Suppressor macrophage treated with lipopolysaccharide for 4 hours (primary cell): ENCODE data around the gene RPS3.
"Not testable (repeated sequence)": the region's sequence is repeated elsewhere in the genome, so short reads cannot be mapped to it uniquely, and the experiment has no call there.

Source experiments
- DNase-seq: peaks from one replicate; pipeline ENCODE4 v3.0.0-alpha.2; 2020

Gene RPS3

DNA sequence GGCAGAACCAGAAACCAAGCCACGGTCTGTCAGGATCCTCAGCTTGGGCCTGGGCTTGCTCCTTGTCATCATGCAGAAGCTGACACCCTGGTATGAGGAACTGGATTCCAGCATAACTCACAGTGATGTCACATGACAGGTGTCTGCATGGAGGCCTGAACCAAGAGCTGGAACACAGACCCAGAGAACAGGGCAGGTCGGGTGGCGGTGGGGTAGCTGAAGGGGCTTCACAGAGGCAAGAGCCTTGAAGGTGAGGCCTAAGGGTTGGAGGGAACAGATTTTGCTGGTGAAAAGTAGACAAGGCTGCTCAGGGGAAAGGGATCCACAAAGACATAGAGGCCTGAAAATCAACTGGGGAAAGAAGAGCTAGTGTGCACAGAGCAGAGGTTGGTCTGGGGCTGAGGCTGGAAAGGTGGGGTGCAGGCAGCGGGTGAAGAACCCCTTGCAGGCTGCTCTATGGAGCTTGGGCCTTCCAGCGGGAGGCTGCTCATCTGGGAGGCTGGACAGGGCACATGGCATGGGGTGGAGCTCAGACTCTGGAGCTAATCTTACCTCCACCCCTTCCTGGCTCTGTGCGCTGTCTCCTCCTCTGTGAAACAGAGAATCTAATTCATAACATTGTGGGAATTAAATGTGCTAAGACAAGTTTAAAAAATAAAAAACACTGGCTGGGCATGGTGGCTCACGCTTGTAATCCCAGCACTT, 18.4 kb upstream of the RPS3 start:
- DNase-seq, result peak; percentile 68

DNA sequence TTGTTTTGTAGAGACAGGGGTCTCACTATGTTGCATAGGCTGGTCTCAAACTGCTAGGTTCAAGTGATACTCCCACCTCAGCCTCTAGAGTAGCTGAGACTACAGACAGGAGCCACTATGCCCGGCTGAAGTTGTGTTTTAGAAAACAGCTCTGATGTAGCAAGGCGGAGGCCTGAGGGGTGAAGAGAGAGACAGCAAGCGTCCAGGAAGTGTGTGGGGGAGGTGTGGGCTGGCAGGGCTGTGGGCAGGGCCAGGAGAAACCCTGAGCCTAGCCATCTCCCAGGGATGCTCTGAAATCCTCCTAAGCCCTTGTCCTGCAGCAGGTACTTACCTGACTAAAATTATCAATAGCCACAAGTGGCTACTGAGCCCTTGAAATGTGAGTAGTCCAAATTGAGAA, 16.1 kb upstream of the RPS3 start:
- peak; percentile 30 for DNase-seq

DNA sequence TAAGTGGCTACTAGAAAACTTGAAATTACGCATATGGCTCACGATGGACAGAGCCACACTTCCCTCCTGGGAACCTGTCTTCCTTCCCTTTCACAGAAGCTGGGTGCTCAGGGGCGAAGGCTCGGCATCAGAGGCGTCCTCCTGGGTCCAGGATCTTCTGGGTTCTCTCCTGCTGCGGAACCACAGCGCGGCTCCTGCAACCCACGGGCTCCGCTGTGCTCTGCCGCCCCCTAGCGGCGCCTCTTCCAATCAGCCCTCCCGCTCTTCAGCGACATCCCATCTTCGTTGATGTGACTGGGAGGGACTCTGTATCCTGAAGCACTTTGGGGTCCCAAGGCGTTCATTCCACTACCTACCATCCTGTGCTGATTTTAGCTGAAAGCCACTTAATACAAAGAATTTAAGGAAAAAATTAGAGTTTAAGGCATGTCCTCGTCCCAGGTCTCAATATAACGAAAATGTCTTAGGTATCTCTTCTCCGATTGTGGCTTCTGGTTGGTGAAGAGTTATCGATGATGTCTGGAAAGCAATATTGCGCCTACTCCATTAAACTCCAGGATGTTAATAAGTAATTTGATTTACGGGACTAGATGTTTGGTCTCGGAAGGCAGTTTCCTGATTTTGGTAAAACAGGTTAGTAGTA, 14.8 kb upstream of the RPS3 start:
- peak; percentile 90 for DNase-seq

DNA sequence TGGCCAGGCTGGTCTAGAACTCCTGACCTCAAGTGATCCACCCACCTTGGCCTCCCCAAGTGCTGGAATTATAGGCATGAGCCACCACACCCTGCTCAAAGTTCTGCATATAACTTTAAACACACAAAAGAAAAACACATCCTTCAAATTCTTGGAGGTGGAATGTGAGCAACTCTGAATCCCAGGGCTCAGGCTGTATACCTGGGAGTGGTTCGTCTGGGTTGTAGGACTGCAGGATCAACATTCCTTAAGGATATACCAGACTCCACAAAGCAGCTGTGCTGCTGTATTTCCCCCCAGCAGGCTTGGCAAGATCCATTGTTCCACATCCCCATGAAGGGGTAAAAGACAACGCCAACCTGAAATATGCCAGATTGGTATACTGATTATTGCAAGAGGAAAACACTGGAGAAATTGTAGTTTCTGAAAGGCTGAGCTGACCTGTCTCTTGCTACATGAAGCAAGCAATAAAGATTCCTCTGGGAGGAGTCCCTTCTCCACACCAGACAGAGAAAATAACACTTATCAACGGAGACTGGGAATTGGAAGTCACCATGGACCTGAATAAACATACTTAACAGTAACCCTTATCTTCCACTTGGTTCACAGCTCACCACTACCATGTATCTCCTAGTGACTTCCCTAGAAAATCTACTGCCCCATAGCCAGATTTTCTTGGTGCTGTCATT, 12.2 kb upstream of the RPS3 start:
- DNase-seq, result no peak

DNA sequence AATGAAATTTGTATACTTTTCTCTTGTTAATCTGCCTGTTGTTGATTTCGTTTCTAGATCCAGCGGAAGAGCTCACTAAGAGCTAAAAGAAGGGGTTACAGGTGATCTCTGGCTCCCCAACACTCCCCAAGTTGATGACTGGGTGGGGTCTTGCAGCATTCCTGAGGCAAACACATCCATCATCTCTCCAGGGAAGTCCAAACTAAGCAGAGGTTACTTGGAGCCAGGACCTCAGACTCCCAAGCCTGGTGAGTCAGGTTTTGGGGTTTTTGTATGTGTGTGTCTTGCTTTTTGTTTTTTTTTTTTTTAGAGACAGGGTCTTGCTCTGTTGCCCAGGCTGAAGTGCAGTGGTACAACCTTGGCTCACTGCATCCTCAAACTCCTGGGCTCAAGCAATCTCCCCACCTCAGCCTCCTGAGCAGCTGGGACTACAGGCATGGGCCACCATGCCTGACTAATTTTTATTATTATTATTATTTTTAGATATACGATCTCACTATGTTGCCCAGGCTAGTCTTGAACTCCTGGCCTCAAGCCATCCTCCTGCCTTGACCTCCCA, 11.5 kb upstream of the RPS3 start:
- no peak for DNase-seq

DNA sequence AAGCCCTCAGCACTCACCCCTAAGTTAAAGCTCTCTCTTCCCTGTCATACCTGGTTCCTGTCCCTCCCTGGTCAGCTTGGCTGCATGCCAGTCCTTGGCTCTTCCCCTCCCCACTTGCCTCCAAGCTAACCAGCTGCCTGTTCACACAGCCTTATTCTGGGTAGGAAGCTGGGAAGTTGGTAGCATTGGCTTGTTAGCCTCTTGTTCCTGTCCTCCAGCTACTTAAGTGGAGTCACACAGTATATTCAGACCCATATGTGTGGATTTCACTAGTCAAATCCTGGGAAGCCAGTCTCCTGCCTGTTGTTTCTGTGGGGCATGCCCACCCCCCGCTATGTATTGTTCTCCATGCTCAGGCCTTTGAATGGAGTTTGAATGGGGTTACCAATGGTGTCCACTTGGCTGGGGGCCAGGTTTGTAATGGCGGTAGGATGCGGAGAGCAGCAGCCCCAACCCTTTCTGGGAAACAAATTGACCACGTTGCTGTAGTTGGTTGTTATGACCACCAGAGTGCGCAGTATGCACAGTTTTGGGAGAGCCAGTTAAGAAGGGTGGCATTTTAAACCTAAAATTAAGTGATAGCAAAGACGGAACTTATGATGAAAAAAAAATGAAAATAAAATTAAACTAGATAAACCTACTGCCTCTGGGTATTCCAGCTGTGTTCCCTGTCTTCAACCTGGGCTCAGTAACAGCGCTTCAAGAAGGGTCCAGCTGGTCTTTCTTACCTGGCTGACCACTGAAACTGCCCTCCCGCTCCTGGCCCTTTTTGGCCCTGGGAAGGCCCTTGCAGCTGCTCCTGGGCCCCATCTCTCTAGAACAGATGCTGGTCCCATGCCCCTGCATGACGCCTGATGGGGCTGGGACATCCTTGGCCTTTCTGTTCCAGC, 10.7 kb upstream of the RPS3 start:
- DNase-seq, result peak; percentile 83

DNA sequence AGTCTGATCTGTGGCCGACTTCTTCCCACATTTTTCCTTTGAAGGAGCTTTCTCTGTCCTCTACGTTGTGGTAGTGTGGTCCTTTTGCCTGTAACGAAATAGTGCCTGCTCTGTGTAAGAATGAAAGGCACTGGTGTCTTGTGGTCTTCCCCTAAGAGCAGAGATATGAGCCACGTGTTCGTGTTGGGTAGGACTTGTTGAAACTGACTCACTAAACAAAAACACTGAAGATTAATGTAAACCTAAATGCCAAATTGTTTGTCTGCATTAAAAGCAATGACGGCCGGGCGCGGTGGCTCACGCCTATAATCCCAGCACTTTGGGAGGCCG, 10.1 kb upstream of the RPS3 start:
- no peak for DNase-seq

DNA sequence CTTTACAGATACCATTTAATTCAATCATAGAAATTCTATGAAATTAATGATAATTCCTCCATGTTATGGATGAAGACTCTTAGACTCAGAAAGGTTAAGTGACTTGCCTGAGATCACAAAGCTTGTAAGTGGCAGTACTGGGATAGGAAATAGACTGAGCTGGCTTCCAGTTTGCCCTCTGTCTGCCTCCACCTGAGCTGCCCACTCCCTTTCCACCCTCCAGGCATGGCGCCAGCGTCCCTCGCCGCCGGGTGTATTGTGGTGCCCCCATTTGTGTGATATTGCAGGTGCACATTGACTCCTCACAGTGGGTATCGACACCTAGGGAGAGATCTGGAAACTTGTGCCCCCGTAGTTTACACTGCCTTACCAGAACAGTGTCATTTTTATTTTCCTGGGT, 9.4 kb upstream of the RPS3 start:
- DNase-seq, result no peak

DNA sequence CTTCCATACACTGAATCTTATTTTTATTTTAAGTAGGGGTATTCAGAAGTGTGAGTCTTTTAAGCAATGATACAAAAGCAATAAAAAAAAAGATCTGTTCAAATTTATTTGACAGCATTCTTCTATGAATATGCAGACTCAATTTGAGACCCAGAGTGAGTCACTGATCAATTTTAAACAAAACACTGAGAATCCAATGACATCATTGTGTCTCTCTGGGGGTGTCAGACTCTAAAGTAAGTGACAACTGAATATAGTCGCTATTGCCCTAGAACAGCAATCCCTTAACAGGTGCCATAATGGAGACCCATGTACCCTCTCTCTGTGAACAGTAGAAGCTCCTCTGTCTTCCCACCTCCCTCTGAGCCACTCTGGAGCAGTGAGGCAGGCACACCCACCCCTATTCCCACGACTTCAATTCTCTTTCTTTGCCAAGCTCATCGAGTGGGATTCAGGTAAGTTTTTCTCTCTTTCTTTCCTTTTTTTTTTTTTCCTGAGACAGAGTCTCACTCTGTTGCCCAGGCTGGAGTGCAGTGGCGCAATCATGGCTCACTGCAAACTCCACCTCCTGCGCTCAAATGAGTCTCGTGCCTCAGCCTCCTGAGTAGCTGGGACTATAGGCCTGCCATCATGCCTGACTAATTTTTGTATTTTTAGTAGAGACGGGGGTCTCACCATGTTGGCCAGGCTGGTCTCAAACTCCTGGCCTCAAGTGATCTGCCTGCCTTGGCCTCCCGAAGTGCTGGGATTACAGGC, 5.1 kb upstream of the RPS3 start:
- DNase-seq, result no peak

DNA sequence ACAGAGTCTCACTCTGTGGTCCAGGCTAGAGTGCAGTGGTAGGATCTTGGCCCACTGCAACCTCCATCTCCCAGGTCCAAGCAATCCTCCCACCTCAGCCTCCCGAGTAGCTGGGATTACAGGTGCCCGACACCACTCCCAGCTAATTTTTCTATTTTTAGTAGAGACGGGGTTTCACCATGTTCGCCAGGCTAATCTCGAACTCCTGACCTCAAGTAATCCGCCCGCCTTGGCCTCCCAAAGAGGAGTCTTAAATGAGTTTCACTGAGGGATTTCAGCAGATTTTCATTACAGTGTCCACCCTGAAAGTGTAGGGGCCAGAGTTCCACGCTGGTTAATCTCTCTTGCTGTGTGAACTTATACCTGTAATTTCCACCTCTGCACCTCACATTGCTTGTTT, 412 bp upstream of the RPS3 start:
- DNase-seq, result no peak

DNA sequence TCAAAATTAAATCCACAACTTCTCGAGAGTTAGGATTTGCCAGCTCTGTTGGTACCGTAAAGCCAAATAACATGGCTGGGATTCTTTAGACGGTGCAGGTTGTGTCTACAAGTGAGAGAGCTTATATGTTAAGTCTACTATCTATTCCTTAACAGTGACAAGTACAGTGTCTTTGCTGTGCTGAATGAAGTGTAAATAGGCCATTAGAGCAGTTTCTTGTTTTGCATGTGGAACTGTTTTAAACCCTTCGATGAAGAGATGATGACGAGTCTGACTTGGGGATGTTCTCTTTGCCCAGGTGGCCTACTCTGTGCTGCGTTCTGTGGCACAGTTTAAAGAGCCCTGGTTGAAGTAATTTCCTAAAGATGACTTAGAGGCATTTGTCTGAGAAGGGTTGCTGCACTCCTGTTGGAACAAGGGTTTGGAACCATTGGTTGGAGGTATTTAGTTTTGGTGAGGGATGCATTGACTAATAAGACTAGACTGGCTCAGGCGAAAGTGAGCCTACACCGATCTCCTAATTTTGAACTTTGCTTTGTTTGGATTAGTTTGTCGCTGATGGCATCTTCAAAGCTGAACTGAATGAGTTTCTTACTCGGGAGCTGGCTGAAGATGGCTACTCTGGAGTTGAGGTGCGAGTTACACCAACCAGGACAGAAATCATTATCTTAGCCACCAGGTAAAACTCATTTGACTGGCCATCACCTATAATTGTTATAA, 988 bp downstream of the RPS3 start:
- no peak for DNase-seq

DNA sequence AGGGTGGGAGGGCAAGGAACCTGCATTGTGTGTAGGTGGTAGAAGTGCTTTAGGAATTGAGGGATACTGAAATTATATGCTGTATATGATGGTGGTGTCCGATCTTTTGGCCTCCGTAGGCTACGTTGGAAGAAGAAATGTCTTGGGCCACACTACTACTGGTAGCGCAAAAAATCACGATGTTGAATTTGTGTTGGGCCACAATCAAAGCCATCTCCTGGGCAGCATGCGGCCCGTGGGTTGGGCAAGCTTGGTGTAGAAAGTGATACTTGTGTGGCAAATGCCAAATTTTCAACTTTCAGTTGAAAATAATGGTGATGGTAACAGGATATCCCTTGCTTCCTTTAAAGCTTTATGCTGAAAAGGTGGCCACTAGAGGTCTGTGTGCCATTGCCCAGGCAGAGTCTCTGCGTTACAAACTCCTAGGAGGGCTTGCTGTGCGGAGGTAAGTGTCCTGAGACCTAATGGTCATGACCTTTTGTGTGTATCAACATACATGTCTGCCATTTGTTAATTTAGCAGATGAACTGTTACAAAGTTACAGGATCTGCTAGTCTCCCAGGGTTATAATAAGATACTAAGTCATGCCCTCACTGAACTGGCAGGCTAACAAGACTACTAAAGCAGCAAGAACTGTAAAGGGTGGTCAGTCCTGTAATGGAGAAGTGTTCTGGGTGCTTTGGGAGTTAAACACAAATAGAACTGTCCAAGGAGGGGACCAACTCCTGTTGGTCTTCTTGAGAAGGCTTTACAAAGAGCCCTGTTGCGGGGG, 2.9 kb downstream of the RPS3 start:
- DNase-seq, result no peak

DNA sequence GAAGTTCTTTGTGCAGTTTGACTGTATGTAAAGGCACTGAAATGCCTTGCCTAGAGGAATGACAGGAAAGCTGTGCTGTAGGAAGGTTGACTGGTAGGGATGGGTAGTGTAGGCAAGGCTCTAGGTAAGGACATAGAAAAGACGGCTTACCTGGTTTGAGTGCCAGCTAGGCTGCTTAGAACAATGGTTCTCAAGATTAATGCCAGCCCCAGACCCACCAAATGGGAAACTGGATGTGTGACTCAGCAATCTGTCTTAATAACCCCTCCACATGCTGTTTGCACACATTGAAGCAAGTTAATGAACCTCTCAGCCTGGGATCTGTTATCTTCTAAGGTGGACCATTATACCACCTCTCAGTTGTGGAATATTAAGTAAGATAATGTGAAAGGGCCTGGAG, 3.7 kb downstream of the RPS3 start:
- DNase-seq, result no peak

DNA sequence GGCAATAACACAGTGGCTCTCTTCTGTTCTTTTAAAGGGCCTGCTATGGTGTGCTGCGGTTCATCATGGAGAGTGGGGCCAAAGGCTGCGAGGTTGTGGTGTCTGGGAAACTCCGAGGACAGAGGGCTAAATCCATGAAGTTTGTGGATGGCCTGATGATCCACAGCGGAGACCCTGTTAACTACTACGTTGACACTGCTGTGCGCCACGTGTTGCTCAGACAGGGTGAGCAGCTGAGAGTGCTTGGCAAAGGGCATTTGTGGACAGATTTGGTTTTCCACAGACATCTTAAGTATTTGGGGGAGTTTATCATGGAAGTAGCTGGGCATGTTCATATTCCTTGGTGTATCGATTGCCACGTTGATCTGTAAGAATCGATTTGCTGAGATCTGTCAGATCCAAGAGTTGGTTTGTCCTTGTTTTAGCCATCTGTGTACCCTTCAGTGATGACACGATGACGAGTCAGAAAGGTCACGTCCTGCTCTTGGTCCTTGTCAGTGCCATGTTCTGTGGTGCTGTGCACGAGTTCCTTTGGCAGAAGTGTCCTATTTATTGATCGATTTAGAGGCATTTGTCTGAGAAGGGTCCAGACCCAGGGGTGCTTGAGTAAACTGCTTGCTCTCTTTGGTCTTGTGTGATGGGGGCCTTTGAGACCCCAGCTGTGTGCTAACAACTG, 4.8 kb downstream of the RPS3 start:
- DNase-seq, result no peak

DNA sequence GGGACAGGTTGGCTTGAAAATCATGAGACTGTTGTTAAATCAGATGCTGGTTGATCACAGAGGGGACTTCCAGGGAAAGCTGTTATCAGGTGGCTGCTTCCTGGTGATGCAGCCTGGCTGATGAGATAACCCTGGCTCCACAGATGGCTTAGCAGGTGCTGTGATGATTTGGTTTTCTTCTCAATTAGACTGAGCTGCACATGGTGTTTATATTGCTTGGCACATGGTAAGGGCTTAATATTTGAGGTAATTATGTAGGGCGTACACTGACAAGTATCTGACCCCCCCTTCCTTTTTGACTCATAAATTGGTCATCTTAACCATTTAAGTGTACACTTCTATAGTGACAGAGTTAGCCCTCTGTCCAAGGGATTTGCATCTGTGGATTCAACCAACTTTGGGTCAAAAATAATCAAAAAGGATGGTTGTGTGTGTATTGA, 7.0 kb downstream of the RPS3 start:
- no peak for DNase-seq

DNA sequence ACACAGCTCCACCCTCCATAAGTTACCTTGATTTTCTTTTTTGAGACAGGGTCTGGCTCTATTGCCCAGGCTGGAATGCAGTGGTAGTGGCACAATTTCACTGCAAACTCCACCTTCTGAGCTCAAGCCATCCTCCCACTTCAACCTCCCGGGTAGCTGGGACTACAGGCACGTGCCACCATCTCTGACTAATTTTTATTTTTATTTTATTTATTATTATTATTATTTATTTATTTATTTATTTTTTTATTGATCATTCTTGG, 9.6 kb downstream of the RPS3 start:
- DNase-seq, result no peak

DNA sequence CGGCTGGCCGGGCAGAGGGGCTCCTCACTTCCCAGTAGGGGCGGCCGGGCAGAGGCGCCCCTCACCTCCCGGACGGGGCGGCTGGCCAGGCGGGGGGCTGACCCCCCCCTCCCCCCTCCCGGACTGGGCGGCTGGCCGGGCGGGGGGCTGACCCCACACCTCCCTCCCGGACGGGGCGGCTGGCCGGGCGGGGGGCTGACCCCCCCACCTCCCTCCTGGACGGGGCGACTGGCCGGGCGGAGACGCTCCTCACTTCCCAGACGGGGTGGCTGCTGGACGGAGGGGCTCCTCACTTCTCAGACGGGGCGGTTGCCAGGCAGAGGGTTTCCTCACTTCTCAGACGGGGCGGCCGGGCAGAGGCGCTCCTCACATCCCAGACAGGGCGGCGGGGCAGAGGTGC, 10.7 kb downstream of the RPS3 start:
- not testable (repeated sequence) for DNase-seq

DNA sequence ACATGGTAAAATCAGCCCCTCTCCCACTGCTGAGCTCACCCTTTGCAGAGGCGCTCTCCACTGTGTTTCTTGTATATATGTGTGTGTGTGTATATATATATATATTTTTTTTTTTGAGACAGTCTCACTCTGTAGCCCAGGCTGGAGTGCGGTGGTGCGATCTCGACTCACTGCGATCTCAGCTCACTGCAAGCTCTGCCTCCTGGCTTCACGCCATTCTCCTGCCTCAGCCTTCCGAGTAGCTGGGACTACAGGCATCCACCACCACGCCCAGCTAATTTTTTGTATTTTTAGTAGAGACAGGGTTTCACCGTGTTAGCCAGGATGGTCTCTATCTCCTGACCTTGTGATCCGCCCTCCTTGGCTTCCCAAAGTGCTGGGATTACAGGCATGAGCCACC, 13.8 kb downstream of the RPS3 start:
- not testable (repeated sequence) for DNase-seq

DNA sequence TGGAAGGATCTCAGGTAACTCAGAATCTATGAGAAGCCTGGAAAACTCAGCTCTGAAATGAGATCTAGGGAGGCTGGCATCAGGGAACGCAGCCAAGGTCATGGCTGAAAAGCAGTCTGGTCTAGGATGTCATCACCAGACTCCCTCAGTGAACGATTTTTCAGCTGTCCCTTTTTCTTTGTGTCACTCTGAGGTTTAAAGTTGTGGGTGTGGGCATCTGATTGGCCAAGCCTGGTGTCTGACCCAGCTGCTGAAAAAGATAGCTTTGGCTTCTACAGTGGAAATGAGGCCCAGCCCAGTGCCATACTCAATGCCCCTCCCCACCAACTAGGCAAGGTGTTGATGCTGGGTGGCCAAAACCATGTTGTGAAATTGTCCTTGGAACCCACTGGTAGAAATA, 14.5 kb downstream of the RPS3 start:
- DNase-seq, result no peak

DNA sequence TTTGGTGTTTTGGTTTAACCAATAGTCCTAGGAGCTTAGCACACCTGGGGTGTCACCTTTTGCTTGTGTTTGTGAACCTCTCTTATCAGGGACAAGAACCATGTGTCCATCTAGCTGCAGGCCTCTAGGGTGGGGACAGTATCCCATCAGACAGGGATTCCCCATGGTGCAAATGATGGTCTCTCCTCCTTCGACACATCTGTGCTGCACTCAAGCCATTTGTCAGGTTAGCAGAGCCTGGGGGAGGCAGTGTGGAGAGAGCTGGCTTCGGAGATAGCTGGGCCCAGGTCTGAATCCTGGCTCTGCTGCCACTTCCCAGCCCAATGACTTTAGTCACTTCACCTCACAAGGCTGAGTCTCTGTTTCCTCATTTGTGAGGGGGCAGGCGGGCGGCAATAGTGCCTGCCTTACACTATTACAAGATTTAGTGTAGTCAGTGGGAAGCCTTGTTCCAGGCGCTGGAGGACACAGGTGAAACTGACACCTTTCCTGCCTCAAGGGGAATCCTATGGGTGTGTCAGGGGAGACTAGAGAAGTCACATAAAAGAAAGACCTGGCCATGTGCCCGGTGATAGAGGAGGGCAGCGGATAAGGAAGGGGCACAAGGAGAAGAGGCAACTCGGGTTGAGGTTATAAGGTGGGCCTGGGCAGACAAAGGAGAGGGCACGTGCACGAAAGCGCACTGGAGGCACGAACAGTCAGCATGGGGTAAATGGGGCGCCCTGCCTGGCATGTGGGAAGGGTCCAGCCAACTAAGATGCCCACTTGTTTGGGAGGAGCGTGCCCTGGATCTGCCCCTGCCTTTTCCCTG, 21.1 kb downstream of the RPS3 start:
- no peak for DNase-seq
